ENCODE results near the gene JAZF1.

JAZF1 gene

GRCh38 chr7:27834179-27834921 is 346.2 kb downstream of the JAZF1 start:
- Histone ChIP-seq H3K79me2 (ENCODE audit: control insufficient read depth, low read length) (no peaks in the 10 kb centered on the region), H3K9me3 (ENCODE audit: control insufficient read depth, insufficient read depth, low read length) (no peaks in the 10 kb centered on the region), H4K20me1 (ENCODE audit: control insufficient read depth, insufficient read depth, low read depth, low read length) (no peaks in the 10 kb centered on the region), H3F3A (ENCODE audit: control insufficient read depth, insufficient read depth) (no peaks in the 10 kb centered on the region), H3K4me1 (ENCODE audit: control insufficient read depth, low read length) (no peaks in the 10 kb centered on the region), H3K27ac (ENCODE audit: low read depth, low read length) (no peak overlapping the region), H3K4me3 (ENCODE audit: low read length) (no peak overlapping the region), H3K27me3 (ENCODE audit: control insufficient read depth, low read length) (no peaks in the 10 kb centered on the region), H3K9me2 (replicated peaks; ENCODE audit: control insufficient read depth, low read length) (no peaks in the 10 kb centered on the region), H3K4me2 (ENCODE audit: low read length) (no peak overlapping the region), H3K36me3 (ENCODE audit: control insufficient read depth, low read length) (peaks cover 59% of the 10 kb centered on the region)
- TF ChIP-seq CTCF (IDR thresholded peaks at IDR 0.05; ENCODE audit: low read depth, low read length, poor library complexity, severe bottlenecking), result no peak
- no peak for TF ChIP-seq EZH2phosphoT487 (IDR thresholded peaks at IDR 0.05; ENCODE audit: borderline replicate concordance, low read length)

GRCh38 chr7:27826357-27826756 is 354.2 kb downstream of the JAZF1 start:
- Histone ChIP-seq H4K20me1 (ENCODE audit: control insufficient read depth, insufficient read depth, low read depth, low read length) (no peaks in the 10 kb centered on the region), H3F3A (ENCODE audit: control insufficient read depth, insufficient read depth) (no peaks in the 10 kb centered on the region), H3K27ac (ENCODE audit: low read depth, low read length) (no peak overlapping the region), H3K4me1 (ENCODE audit: control insufficient read depth, low read length) (no peaks in the 10 kb centered on the region), H3K36me3 (ENCODE audit: control insufficient read depth, low read length) (peaks cover 15% of the 10 kb centered on the region), H3K79me2 (ENCODE audit: control insufficient read depth, low read length) (no peaks in the 10 kb centered on the region), H3K4me2 (ENCODE audit: low read length) (no peak overlapping the region), H3K9me3 (ENCODE audit: control insufficient read depth, insufficient read depth, low read length) (no peaks in the 10 kb centered on the region), H3K4me3 (ENCODE audit: low read length) (no peak overlapping the region), H3K27me3 (ENCODE audit: control insufficient read depth, low read length) (no peaks in the 10 kb centered on the region), H3K9me2 (replicated peaks; ENCODE audit: control insufficient read depth, low read length) (no peaks in the 10 kb centered on the region)
- TF ChIP-seq CTCF (IDR thresholded peaks at IDR 0.05; ENCODE audit: low read depth, low read length, poor library complexity, severe bottlenecking) (no peak), EZH2phosphoT487 (IDR thresholded peaks at IDR 0.05; ENCODE audit: borderline replicate concordance, low read length) (no peak)

GRCh38 chr7:27825891-27826290 is 354.7 kb downstream of the JAZF1 start:
- H3K4me1 ChIP-seq (ENCODE audit: control insufficient read depth, low read length), result no peaks in the 10 kb centered on the region
- no peaks in the 10 kb centered on the region for H3K79me2 ChIP-seq (ENCODE audit: control insufficient read depth, low read length)
- H3F3A ChIP-seq (ENCODE audit: control insufficient read depth, insufficient read depth), result no peaks in the 10 kb centered on the region
- no peak overlapping the region for H3K27ac ChIP-seq (ENCODE audit: low read depth, low read length)
- H3K4me3 ChIP-seq (ENCODE audit: low read length), result no peak overlapping the region
- H3K4me2 ChIP-seq (ENCODE audit: low read length), result no peak overlapping the region
- peaks cover 11% of the 10 kb centered on the region; the same call in 1 of the 2 replicates for H3K36me3 ChIP-seq (ENCODE audit: control insufficient read depth, low read length)
- H3K9me3 ChIP-seq (ENCODE audit: control insufficient read depth, insufficient read depth, low read length), result no peaks in the 10 kb centered on the region
- H3K9me2 ChIP-seq (replicated peaks; ENCODE audit: control insufficient read depth, low read length), result no peaks in the 10 kb centered on the region
- no peaks in the 10 kb centered on the region for H4K20me1 ChIP-seq (ENCODE audit: control insufficient read depth, insufficient read depth, low read depth, low read length)
- TF ChIP-seq EZH2phosphoT487 (IDR thresholded peaks at IDR 0.05; ENCODE audit: borderline replicate concordance, low read length), result no peak
- H3K27me3 ChIP-seq (ENCODE audit: control insufficient read depth, low read length), result no peaks in the 10 kb centered on the region

- TF ChIP-seq EZH2phosphoT487 (IDR thresholded peaks at IDR 0.05; ENCODE audit: borderline replicate concordance, low read length) (no peak), CTCF (IDR thresholded peaks at IDR 0.05; ENCODE audit: low read depth, low read length, poor library complexity, severe bottlenecking) (no peak)
- Histone ChIP-seq H3K27ac (ENCODE audit: low read depth, low read length) (no peak overlapping the region), H3K4me3 (ENCODE audit: low read length) (no peak overlapping the region), H3K9me2 (replicated peaks; ENCODE audit: control insufficient read depth, low read length) (no peaks in the 10 kb centered on the region), H3F3A (ENCODE audit: control insufficient read depth, insufficient read depth) (no peaks in the 10 kb centered on the region), H3K4me1 (ENCODE audit: control insufficient read depth, low read length) (no peaks in the 10 kb centered on the region), H3K79me2 (ENCODE audit: control insufficient read depth, low read length) (no peaks in the 10 kb centered on the region), H4K20me1 (ENCODE audit: control insufficient read depth, insufficient read depth, low read depth, low read length) (no peaks in the 10 kb centered on the region), H3K36me3 (ENCODE audit: control insufficient read depth, low read length) (peaks cover 4% of the 10 kb centered on the region; the same call in 1 of the 2 replicates), H3K9me3 (ENCODE audit: control insufficient read depth, insufficient read depth, low read length) (no peaks in the 10 kb centered on the region), H3K27me3 (ENCODE audit: control insufficient read depth, low read length) (no peaks in the 10 kb centered on the region), H3K4me2 (ENCODE audit: low read length) (no peak overlapping the region)
Observed at GRCh38 chr7:27822245-27822644, 358.4 kb downstream of the JAZF1 start.

All from DOHH2 (cell line).